ENCODE data around the gene YIPF2. TPM values are rescaled to one million over a fixed set of nuclear protein-coding genes. Genes with fewer than 3 reads are reported as not detected.

The YIPF2 gene
- polyA plus RNA-seq, 1 of the 3 experiments (the other 2 are of a cell fraction), result 61.3 TPM

- ChIA-PET POLR2A (no interaction called here), CTCF (interaction anchor here (1.0 kb wide), 1 partner anchor 10 kb away, joined by 4 read pairs; no protein-coding TSS in a partner anchor)
- Histone ChIP-seq H4K20me1 (ENCODE audit: insufficient read depth) (no peaks in the 10 kb centered on the region), H3K36me3 (replicated peaks in 1 of 2; ENCODE audit: control insufficient read depth in 1 of 2, insufficient read depth in 2 of 2, low read length in 1 of 2) (no peaks in the 10 kb centered on the region), H3K9ac (no peak overlapping the region), H2AFZ (ENCODE audit: low read depth) (peak overlapping the region; percentile 55), H3K4me2 (no peak overlapping the region), H3K79me2 (ENCODE audit: insufficient read depth) (no peaks in the 10 kb centered on the region), H3K27ac (ENCODE audit: low read depth in 2 of 2, low read length in 1 of 2) (no peak overlapping the region), H3K27me3 (ENCODE audit: insufficient read depth) (no peaks in the 10 kb centered on the region), H3K4me1 (ENCODE audit: control insufficient read depth in 1 of 2, insufficient read depth in 2 of 2, low read depth in 1 of 2, low read length in 1 of 2) (peaks cover 0 to 7% of the 10 kb centered on the region in 2 experiments; a peak in 1 of 4 replicates), H3K4me3 (ENCODE audit: low read depth in 2 of 2, low read length in 1 of 2) (no peak overlapping the region), H3K9me3 (no peaks in the 10 kb centered on the region), H3F3A (replicated peaks; ENCODE audit: insufficient read depth) (no peaks in the 10 kb centered on the region), H3K9me2 (no peaks in the 10 kb centered on the region)
- DNase-seq, result no peak
- TF ChIP-seq, protein P1, sequence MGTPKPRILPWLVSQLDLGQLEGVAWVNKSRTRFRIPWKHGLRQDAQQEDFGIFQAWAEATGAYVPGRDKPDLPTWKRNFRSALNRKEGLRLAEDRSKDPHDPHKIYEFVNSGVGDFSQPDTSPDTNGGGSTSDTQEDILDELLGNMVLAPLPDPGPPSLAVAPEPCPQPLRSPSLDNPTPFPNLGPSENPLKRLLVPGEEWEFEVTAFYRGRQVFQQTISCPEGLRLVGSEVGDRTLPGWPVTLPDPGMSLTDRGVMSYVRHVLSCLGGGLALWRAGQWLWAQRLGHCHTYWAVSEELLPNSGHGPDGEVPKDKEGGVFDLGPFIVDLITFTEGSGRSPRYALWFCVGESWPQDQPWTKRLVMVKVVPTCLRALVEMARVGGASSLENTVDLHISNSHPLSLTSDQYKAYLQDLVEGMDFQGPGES (IDR thresholded peaks at IDR 0.05; ENCODE audit: low read depth, low read length), result no peak
- TF ChIP-seq TEAD4 (IDR thresholded peaks at IDR 0.05; ENCODE audit: borderline replicate concordance, insufficient read depth), result 0 out of 2 replicates have a peak, but pooled peaks have one; percentile 53
- WGBS (ENCODE audit: low lambda C conversion rate), result 72% methylated on average over 6 of the region's 6 CpGs
These were observed 18.7 kb upstream of the YIPF2 start for GRCh38 chr19:10946958-10947657.

- Histone ChIP-seq H3K9me3 (no peaks in the 10 kb centered on the region), H3K27me3 (ENCODE audit: insufficient read depth) (no peaks in the 10 kb centered on the region), H3K9ac (no peak overlapping the region), H3K4me3 (ENCODE audit: low read depth in 2 of 2, low read length in 1 of 2) (no peak overlapping the region), H2AFZ (ENCODE audit: low read depth) (no peak overlapping the region), H3K9me2 (no peaks in the 10 kb centered on the region), H3K79me2 (ENCODE audit: insufficient read depth) (no peaks in the 10 kb centered on the region), H3K27ac (ENCODE audit: low read depth in 2 of 2, low read length in 1 of 2) (no peak overlapping the region), H3K36me3 (replicated peaks in 1 of 2; ENCODE audit: control insufficient read depth in 1 of 2, insufficient read depth in 2 of 2, low read length in 1 of 2) (no peaks in the 10 kb centered on the region), H3K4me1 (ENCODE audit: control insufficient read depth in 1 of 2, insufficient read depth in 2 of 2, low read depth in 1 of 2, low read length in 1 of 2) (peaks cover 0 to 7% of the 10 kb centered on the region in 2 experiments; a peak in 1 of 4 replicates), H4K20me1 (ENCODE audit: insufficient read depth) (no peaks in the 10 kb centered on the region), H3F3A (replicated peaks; ENCODE audit: insufficient read depth) (peaks cover 6% of the 10 kb centered on the region), H3K4me2 (no peak overlapping the region)
- TF ChIP-seq, protein P2, sequence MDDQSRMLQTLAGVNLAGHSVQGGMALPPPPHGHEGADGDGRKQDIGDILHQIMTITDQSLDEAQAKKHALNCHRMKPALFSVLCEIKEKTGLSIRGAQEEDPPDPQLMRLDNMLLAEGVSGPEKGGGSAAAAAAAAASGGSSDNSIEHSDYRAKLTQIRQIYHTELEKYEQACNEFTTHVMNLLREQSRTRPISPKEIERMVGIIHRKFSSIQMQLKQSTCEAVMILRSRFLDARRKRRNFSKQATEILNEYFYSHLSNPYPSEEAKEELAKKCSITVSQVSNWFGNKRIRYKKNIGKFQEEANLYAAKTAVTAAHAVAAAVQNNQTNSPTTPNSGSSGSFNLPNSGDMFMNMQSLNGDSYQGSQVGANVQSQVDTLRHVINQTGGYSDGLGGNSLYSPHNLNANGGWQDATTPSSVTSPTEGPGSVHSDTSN (IDR thresholded peaks at IDR 0.05), result no peak
- TF ChIP-seq FOXM1 (IDR thresholded peaks at IDR 0.05; ENCODE audit: low read depth), result no peak
- TF ChIP-seq, protein P3, sequence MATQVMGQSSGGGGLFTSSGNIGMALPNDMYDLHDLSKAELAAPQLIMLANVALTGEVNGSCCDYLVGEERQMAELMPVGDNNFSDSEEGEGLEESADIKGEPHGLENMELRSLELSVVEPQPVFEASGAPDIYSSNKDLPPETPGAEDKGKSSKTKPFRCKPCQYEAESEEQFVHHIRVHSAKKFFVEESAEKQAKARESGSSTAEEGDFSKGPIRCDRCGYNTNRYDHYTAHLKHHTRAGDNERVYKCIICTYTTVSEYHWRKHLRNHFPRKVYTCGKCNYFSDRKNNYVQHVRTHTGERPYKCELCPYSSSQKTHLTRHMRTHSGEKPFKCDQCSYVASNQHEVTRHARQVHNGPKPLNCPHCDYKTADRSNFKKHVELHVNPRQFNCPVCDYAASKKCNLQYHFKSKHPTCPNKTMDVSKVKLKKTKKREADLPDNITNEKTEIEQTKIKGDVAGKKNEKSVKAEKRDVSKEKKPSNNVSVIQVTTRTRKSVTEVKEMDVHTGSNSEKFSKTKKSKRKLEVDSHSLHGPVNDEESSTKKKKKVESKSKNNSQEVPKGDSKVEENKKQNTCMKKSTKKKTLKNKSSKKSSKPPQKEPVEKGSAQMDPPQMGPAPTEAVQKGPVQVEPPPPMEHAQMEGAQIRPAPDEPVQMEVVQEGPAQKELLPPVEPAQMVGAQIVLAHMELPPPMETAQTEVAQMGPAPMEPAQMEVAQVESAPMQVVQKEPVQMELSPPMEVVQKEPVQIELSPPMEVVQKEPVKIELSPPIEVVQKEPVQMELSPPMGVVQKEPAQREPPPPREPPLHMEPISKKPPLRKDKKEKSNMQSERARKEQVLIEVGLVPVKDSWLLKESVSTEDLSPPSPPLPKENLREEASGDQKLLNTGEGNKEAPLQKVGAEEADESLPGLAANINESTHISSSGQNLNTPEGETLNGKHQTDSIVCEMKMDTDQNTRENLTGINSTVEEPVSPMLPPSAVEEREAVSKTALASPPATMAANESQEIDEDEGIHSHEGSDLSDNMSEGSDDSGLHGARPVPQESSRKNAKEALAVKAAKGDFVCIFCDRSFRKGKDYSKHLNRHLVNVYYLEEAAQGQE (IDR thresholded peaks at IDR 0.05; ENCODE audit: low read depth, low read length), result no peak
- no peak for TF ChIP-seq SMC3 (IDR thresholded peaks at IDR 0.05; ENCODE audit: low read depth, low read length)
- no peak for TF ChIP-seq RCOR1 (IDR thresholded peaks at IDR 0.05; ENCODE audit: low read length)
- TF ChIP-seq POLR2AphosphoS5 (IDR thresholded peaks at IDR 0.05; ENCODE audit: low read depth, low read length), result no peak
- TF ChIP-seq, protein P4, sequence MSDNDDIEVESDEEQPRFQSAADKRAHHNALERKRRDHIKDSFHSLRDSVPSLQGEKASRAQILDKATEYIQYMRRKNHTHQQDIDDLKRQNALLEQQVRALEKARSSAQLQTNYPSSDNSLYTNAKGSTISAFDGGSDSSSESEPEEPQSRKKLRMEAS (IDR thresholded peaks at IDR 0.05; ENCODE audit: low read depth), result no peak
- TF ChIP-seq MXI1 (IDR thresholded peaks at IDR 0.05; ENCODE audit: low read depth, low read length), result no peak
- no peak for TF ChIP-seq MEF2A (IDR thresholded peaks at IDR 0.05; ENCODE audit: borderline replicate concordance, low read depth)
- no peak for TF ChIP-seq RXRA (IDR thresholded peaks at IDR 0.05; ENCODE audit: borderline replicate concordance, low read depth)
- no peak for TF ChIP-seq EP300 (IDR thresholded peaks at IDR 0.05; ENCODE audit: borderline replicate concordance in 1 of 2, low read depth in 1 of 2, low read length in 1 of 2)
- no peak for TF ChIP-seq YY1 (IDR thresholded peaks at IDR 0.05; ENCODE audit: low read depth)
- TF ChIP-seq CHD2 (IDR thresholded peaks at IDR 0.05; ENCODE audit: low read length, partially characterized antibody), result no peak
- TF ChIP-seq, protein P1 (IDR thresholded peaks at IDR 0.05; ENCODE audit: low read depth, low read length), result no peak
- WGBS (ENCODE audit: low lambda C conversion rate), result 92% methylated on average over 4 of the region's 4 CpGs
- ChIA-PET POLR2A (no interaction called here), CTCF (interaction anchor here (1.5 to 1.8 kb wide), 2 partner anchors 9 to 91 kb away, joined by 4 to 7 read pairs; no protein-coding TSS in a partner anchor)
- DNase-seq, result no peak
These were observed 16.8 kb upstream of the YIPF2 start for GRCh38 chr19:10945264-10945663.
